ENCODE data around the gene ATP10A. TPM values are rescaled to one million over a fixed set of nuclear protein-coding genes. Genes with fewer than 3 reads are reported as not detected.

ATP10A gene
- total RNA-seq, 3 donors from 2014 or later = 2.4 to 4.5 (median 2.7) TPM

DNA sequence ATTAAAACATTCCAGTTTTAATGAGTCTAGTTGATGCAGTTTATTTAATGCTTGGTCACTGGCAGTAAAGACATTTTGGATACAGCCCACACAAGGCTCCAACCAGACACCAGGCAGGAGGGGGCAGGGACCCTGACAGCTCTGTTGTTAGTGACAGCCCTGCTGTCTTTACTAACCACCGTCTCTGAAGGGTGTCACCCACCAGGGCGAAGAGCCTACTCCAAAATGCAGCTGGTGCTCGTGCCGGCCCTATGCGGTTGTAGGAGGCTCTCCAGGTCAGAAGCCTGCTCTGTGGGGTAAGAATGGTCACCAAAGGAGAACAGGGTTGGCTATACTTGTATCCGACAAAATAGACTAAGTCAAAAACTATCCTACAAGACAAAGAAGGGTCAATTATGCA is 132.2 kb downstream of the ATP10A start:
- no peaks in the 10 kb centered on the region for H3K4me1 ChIP-seq (ENCODE audit: low read depth)
- ATAC-seq = no peak
- peaks cover 8% of the 10 kb centered on the region for H3K9me3 ChIP-seq
- TF ChIP-seq, protein P1, sequence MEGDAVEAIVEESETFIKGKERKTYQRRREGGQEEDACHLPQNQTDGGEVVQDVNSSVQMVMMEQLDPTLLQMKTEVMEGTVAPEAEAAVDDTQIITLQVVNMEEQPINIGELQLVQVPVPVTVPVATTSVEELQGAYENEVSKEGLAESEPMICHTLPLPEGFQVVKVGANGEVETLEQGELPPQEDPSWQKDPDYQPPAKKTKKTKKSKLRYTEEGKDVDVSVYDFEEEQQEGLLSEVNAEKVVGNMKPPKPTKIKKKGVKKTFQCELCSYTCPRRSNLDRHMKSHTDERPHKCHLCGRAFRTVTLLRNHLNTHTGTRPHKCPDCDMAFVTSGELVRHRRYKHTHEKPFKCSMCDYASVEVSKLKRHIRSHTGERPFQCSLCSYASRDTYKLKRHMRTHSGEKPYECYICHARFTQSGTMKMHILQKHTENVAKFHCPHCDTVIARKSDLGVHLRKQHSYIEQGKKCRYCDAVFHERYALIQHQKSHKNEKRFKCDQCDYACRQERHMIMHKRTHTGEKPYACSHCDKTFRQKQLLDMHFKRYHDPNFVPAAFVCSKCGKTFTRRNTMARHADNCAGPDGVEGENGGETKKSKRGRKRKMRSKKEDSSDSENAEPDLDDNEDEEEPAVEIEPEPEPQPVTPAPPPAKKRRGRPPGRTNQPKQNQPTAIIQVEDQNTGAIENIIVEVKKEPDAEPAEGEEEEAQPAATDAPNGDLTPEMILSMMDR (IDR thresholded peaks at IDR 0.05) = no peak
- intact Hi-C loops (cut with DNase I, micrococcal nuclease) = no loop called here
- no peak for DNase-seq
- no peaks in the 10 kb centered on the region for H3K36me3 ChIP-seq (ENCODE audit: low read depth)
- no peak overlapping the region for H3K4me3 ChIP-seq

DNA sequence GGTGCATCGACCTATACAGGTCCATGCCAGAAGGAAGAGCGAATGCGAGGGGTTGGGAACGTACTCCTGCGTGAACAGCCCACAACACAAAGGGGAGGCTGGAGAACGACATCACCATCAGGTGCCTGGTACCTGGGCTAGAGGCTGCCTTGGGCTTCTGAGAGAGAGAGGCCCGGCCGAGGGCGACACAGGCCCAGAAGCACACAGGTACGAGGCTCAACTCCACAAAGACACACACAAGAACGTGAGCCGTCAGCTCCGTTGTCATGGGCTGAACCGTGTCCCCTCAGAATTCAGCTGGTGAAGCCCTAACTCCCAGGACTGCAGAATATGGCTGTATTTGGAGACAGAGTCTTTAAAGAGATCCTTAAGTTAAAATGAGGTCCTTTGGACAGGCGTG is 134.3 kb downstream of the ATP10A start:
- Histone ChIP-seq H3K4me3 (no peak overlapping the region), H3K4me1 (ENCODE audit: low read depth) (no peaks in the 10 kb centered on the region), H3K9me3 (peaks cover 9% of the 10 kb centered on the region), H3K36me3 (ENCODE audit: low read depth) (no peaks in the 10 kb centered on the region)
- intact Hi-C loops (cut with DNase I, micrococcal nuclease) = no loop called here
- no peak for ATAC-seq
- no peak for DNase-seq
- TF ChIP-seq, protein P1 (IDR thresholded peaks at IDR 0.05) = no peak

DNA sequence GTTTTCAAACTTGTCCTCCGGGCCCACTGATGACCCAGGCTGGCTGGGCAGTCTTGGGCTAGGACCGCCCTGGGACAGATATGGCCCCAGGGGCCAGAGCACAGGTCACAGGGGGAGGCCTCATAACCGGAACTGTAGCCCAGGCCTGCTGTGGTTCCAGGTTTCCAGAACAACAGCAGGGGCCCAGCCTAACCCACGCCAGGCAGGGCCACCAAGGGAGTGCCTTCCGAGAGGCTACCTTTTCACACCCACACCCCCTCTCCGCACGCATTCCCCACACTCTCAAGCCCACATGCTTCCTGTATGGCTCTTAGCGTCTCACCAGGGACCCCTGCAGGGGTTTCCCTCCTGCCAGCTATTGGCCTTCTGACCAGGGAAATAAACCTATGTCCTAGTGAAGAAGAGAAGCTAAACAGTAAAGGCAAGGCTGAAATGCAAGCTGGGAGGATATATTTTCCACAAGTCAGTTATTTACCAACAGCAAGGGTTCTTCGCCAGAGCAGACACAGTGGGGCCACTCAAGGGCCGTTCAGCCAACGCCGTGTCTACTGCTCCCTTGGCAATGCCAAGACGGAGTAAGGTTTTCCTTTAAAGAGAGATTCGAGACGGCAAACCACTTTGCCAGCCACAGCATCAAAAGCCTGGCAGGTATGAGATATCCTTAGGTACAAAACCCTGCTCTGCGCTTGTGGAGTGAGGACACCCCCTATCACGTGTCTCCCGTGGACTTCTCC is 135.1 kb downstream of the ATP10A start:
- no peak for ATAC-seq
- no peaks in the 10 kb centered on the region for H3K36me3 ChIP-seq (ENCODE audit: low read depth)
- TF ChIP-seq, protein P1 (IDR thresholded peaks at IDR 0.05) = no peak
- no peaks in the 10 kb centered on the region for H3K4me1 ChIP-seq (ENCODE audit: low read depth)
- peaks cover 9% of the 10 kb centered on the region for H3K9me3 ChIP-seq
- no peak for DNase-seq
- intact Hi-C loops (cut with DNase I, micrococcal nuclease) = no loop called here
- H3K4me3 ChIP-seq = no peak overlapping the region

DNA sequence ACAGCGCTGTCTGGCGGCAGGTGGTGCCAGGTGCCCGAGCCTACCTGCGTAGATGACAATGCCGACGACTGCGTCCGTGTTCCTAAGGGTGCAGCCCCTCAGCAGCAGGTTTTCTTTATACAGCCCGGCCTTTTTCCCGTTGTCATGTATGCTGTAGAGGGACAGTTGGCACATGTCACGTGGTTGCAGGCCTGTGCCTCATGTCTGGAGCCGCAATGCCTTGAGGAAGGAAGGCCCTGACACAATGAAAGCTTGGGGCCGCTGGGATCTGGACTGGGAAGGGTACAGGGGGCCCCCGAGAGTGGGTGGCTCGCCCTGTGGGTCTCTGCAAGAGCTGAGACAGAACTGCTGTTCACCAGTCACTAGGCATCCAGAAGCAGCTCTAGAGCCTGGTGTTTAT is 136.0 kb downstream of the ATP10A start:
- DNase-seq (no peak), ATAC-seq (no peak)
- TF ChIP-seq, protein P1 (IDR thresholded peaks at IDR 0.05) = no peak
- no peak overlapping the region for H3K4me3 ChIP-seq
- no peaks in the 10 kb centered on the region for H3K36me3 ChIP-seq (ENCODE audit: low read depth)
- H3K9me3 ChIP-seq = peaks cover 9% of the 10 kb centered on the region
- H3K4me1 ChIP-seq (ENCODE audit: low read depth) = no peaks in the 10 kb centered on the region
- intact Hi-C loops (cut with DNase I, micrococcal nuclease) = no loop called here

DNA sequence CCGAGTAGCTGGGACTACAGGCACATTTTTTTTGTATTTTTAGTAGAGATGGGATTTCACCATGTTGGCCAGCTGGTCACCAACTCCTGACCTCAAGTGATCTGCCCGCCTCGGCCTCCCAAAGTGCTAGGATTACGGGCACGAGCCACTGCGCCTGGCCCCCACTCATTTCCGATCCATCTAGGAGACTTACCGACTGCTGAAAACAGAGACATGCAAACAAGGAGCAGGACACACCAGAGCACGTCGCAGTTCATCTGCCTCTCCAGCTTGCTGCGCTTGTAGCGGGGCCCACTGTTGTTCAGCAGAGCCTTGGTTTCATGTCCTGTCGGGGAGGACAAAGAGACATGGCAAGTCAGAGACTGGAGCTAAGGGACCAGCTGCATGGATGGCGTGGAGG is 137.4 kb downstream of the ATP10A start:
- Histone ChIP-seq H3K4me3 (no peak overlapping the region), H3K36me3 (ENCODE audit: low read depth) (no peaks in the 10 kb centered on the region), H3K9me3 (peaks cover 6% of the 10 kb centered on the region), H3K4me1 (ENCODE audit: low read depth) (no peaks in the 10 kb centered on the region)
- TF ChIP-seq, protein P1 (IDR thresholded peaks at IDR 0.05) = no peak
- ATAC-seq = no peak
- no peak for DNase-seq
- intact Hi-C loops (cut with DNase I, micrococcal nuclease) = no loop called here
